HFFc6 (cell line): ENCODE results near the gene CCDC171. TPM values are rescaled to one million over a fixed set of nuclear protein-coding genes. Genes with fewer than 3 reads are reported as not detected.

Experiments
- DNase-seq: peaks from one replicate; pipeline ENCODE4 v3.0.0-alpha.2; 2018
- H3K27ac Mint-ChIP-seq: 2 replicates; pipeline ENCODE4 v1.8.0; 2020; ENCODE audit warnings: mild to moderate bottlenecking, mixed read lengths
- H3K27me3 Mint-ChIP-seq: 2 replicates; pipeline ENCODE4 v1.8.0; 2021; ENCODE audit warnings: mild to moderate bottlenecking, moderate library complexity, mixed read lengths; ENCODE audit not compliant: insufficient read depth
- H3K36me3 Mint-ChIP-seq: 2 replicates; pipeline ENCODE4 v1.8.0; 2021; ENCODE audit warnings: low read depth, mixed read lengths
- H3K4me1 Mint-ChIP-seq: 2 replicates; pipeline ENCODE4 v1.8.0; 2020; ENCODE audit warnings: low read depth, mixed read lengths
- H3K4me3 Mint-ChIP-seq: 2 replicates; pipeline ENCODE4 v1.8.0; 2020; ENCODE audit warnings: mild to moderate bottlenecking, moderate library complexity, mixed read lengths
- H3K9me3 Mint-ChIP-seq: 2 replicates; pipeline ENCODE4 v1.8.0; 2020; ENCODE audit warnings: mild to moderate bottlenecking, mixed read lengths
- CTCF ChIP-seq: fragments of 200-600 bp; sonication (generic); IDR thresholded peaks from 2 replicates; pipeline ENCODE4 v1.5.0; 2021; ENCODE audit warnings: antibody characterized with exemption, mild to moderate bottlenecking
- total RNA-seq, 6 experiments: library from RNA; stranded (reverse); fragmentation: NEBNext Ultra II Directional; extraction: Animal tissue kit (Norgen Biotek cat#: 25700); gene quantifications; 2 replicates in 1 of 6; 3 replicates in 5 of 6; pipeline ENCODE4 v1.2.3, GENCODE V29; 2021

Gene CCDC171
- total RNA-seq, 6 experiments from 2014 or later, result 0.48 to 0.86 (median 0.57) TPM

- TF ChIP-seq CTCF, result no peak
- no peaks in the 10 kb centered on the region for H3K27me3 Mint-ChIP-seq
- DNase-seq, result no peak
- H3K4me3 Mint-ChIP-seq, result no peak overlapping the region
- H3K36me3 Mint-ChIP-seq, result no peaks in the 10 kb centered on the region
- H3K9me3 Mint-ChIP-seq, result no peaks in the 10 kb centered on the region
- H3K4me1 Mint-ChIP-seq, result no peaks in the 10 kb centered on the region
- H3K27ac Mint-ChIP-seq, result no peak overlapping the region
Measured at GRCh38 chr9:15570769-15571168, 17.9 kb downstream of the CCDC171 start.

GRCh38 chr9:15572200-15572770 is 19.4 kb downstream of the CCDC171 start:
- Mint-ChIP-seq H3K4me1 (no peaks in the 10 kb centered on the region), H3K9me3 (no peaks in the 10 kb centered on the region), H3K36me3 (no peaks in the 10 kb centered on the region), H3K4me3 (no peak overlapping the region), H3K27ac (no peak overlapping the region), H3K27me3 (no peaks in the 10 kb centered on the region)
- DNase-seq, result no peak
- no peak for TF ChIP-seq CTCF

- Mint-ChIP-seq H3K4me3 (no peak overlapping the region), H3K4me1 (no peaks in the 10 kb centered on the region), H3K9me3 (no peaks in the 10 kb centered on the region), H3K27ac (no peak overlapping the region), H3K27me3 (peaks cover 1% of the 10 kb centered on the region; the same call in 1 of the 2 replicates), H3K36me3 (no peaks in the 10 kb centered on the region)
- TF ChIP-seq CTCF, result no peak
- no peak for DNase-seq
Measured at GRCh38 chr9:15576350-15577050, 23.7 kb downstream of the CCDC171 start.

GRCh38 chr9:15578714-15579113 is 25.9 kb downstream of the CCDC171 start:
- DNase-seq, result no peak
- Mint-ChIP-seq H3K27ac (no peak overlapping the region), H3K4me1 (no peaks in the 10 kb centered on the region), H3K27me3 (peaks cover 1% of the 10 kb centered on the region), H3K36me3 (no peaks in the 10 kb centered on the region), H3K4me3 (no peak overlapping the region), H3K9me3 (peaks cover 7% of the 10 kb centered on the region; the same call in 1 of the 2 replicates)
- no peak for TF ChIP-seq CTCF

GRCh38 chr9:15584379-15584778 is 31.5 kb downstream of the CCDC171 start:
- H3K36me3 Mint-ChIP-seq, result no peaks in the 10 kb centered on the region
- H3K27me3 Mint-ChIP-seq, result peaks cover 1% of the 10 kb centered on the region
- no peak overlapping the region for H3K4me3 Mint-ChIP-seq
- no peak overlapping the region for H3K27ac Mint-ChIP-seq
- no peak for DNase-seq
- peaks cover 7% of the 10 kb centered on the region; the same call in 1 of the 2 replicates for H3K9me3 Mint-ChIP-seq
- no peaks in the 10 kb centered on the region for H3K4me1 Mint-ChIP-seq
- no peak for TF ChIP-seq CTCF
